Heart left ventricle (tissue), 16 donors: ENCODE measurements around the gene DOK5. TPM values are rescaled to one million over a fixed set of nuclear protein-coding genes. Genes with fewer than 3 reads are reported as not detected.

Experiments
- ATAC-seq, 4 donors: fragments of 200-7000 bp; cut with Tn5 transposase; one replicate each; pipeline ENCODE4 v1.9.1; 2020 to 2022; ENCODE audit warnings: moderate library complexity in 4 of 4, mild to moderate bottlenecking in 3 of 4, moderate number of reproducible peaks in 1 of 4
- DNase-seq, 5 donors: peaks; one replicate each; pipeline ENCODE4 v3.0.0-alpha.2; 2020
- H3K27ac ChIP-seq, 12 donors: fragments of 200-600 bp; sonication (generic) in 4 of 12; one replicate each; pipeline versions ENCODE4 v1.5.0 to v1.8.0; 2016 to 2022; ENCODE audit warnings: mild to moderate bottlenecking in 2 of 12
- H3K27me3 ChIP-seq, 9 donors: fragments of 200-600 bp; sonication (generic) in 2 of 9; one replicate each; pipeline versions ENCODE4 v1.5.1 to v1.8.0; 2016 to 2022; ENCODE audit warnings: mild to moderate bottlenecking in 3 of 9
- H3K36me3 ChIP-seq, 9 donors: fragments of 200-600 bp; sonication (generic) in 2 of 9; one replicate each; pipeline versions ENCODE4 v1.5.0 to v1.8.0; 2018 to 2022; ENCODE audit warnings: mild to moderate bottlenecking in 2 of 9
- H3K4me1 ChIP-seq, 12 donors: fragments of 200-600 bp; sonication (generic) in 4 of 12; one replicate each; pipeline versions ENCODE4 v1.5.0 to v1.8.0; 2016 to 2022; ENCODE audit warnings: mild to moderate bottlenecking in 3 of 12
- H3K4me3 ChIP-seq, 12 donors: fragments of 200-600 bp; sonication (generic) in 4 of 12; one replicate each; pipeline versions ENCODE4 v1.5.0 to v1.8.0; 2017 to 2022; ENCODE audit warnings: mild to moderate bottlenecking in 9 of 12, moderate library complexity in 4 of 12
- H3K9me3 ChIP-seq, 12 donors: fragments of 200-600 bp; sonication (generic) in 4 of 12; one replicate each; pipeline versions ENCODE4 v1.5.0 to v1.8.0; 2016 to 2022; ENCODE audit warnings: mild to moderate bottlenecking in 1 of 12
- CTCF ChIP-seq, 12 donors: fragments of 200-600 bp; sonication (generic) in 4 of 12; IDR thresholded peaks; one replicate each; pipeline versions ENCODE4 v1.5.0 to v1.8.0; 2018 to 2022; ENCODE audit warnings: antibody characterized with exemption in 12 of 12, mild to moderate bottlenecking in 5 of 12
- POLR2A ChIP-seq, 2 donors: fragments of 450-650 bp; IDR thresholded peaks; one replicate each; pipeline ENCODE4 v1.6.1; 2017; ENCODE audit warnings: antibody characterized with exemption in 2 of 2, mild to moderate bottlenecking in 2 of 2, moderate library complexity in 2 of 2
- WGBS, 4 donors: extraction: QIAGEN DNeasy Blood & Tissue Kit in 2 of 4; methylation state at CpG; one replicate each; pipeline versions ENCODE4 v1.1.5 to v1.1.7; 2013 to 2018; 5-methylcytosine and 5-hydroxymethylcytosine counted together
- intact Hi-C, 10 donors: fragments of 100-400 bp; cut with DNase I; formaldehyde crosslinking; loops; one replicate each; pipeline versions ENCODE4 v1.11.1 to v1.14.2; 2022
- polyA plus RNA-seq, 2 donors: library from polyadenylated mRNA; stranded (reverse); fragments of 200-250 nt; gene quantifications; one replicate each; pipeline ENCODE4 v1.2.3, GENCODE V29; 2013
- total RNA-seq, 9 donors: library from RNA; depleted of rRNA in 2 of 9; stranded (reverse); fragments of >200 nt in 2 of 9; fragmentation: NEBNext Ultra II Directional in 3 of 9; extraction: Animal tissue kit (Norgen Biotek cat#: 25700) in 3 of 9; gene quantifications; one replicate each; pipeline versions ENCODE4 v1.1.0 to v1.2.4, GENCODE V29; 2016 to 2023
- donor health status: ischemic (EF 13 %, LVEDD 7.1; RV severe dilation, severe dysfunction).
- donor health status: healthy with polysubstance abuse.
- donor health status: DM: no; HTN: yes; CAD: no.
- donor health status: DM: no; HTN: no; CAD: no.
- donor health status: ischemic (EF 25% LVEDD 6.9; RV normal size, moderate dysfunction).
- donor health status: ischemic (EF 25% LVEDD 5.7; RV mildly dilated, moderate dysfunction).
- donor health status: healthy.
- donor health status: DM: yes; HTN: yes; CAD: no.
- donor health status: ischemic (EF 35%, LVEDD 5.7; RV mildly dilated, moderate dysfunction).
- donor health status: nonischemic (EF 11% LVEDD 7.7; RV severe dilation, severe dysfunction).
- donor health status: DM: yes; HTN: yes; CAD: no.
- donor health status: PGD.
- donor health status: ischemic (EF 29% LVEDD 5.4; RV normal size, mild dysfunction).
- donor health status: nonischemic (EF 23%, LVEDD 6.1; RV moderate dilation, normal function).

DOK5 gene
- total and polyA plus RNA-seq, 11 donors, result 3.4 to 23.5 (median 6.4) TPM

GRCh38 chr20:54550776-54551396, 75.5 kb downstream of the DOK5 start:
- Histone ChIP-seq H3K4me1 (no peaks in the 10 kb centered on the region), H3K9me3 (peaks cover 0 to 6% (median 0%) of the 10 kb centered on the region in 12 donors), H3K27ac (no peak overlapping the region), H3K36me3 (peaks cover 0 to under 1% (median 0%) of the 10 kb centered on the region in 9 donors), H3K27me3 (no peaks in the 10 kb centered on the region), H3K4me3 (no peak overlapping the region)
- intact Hi-C loops, result no loop called here
- TF ChIP-seq CTCF (IDR thresholded peaks at IDR 0.05), result no peak
- no peak for TF ChIP-seq POLR2A (IDR thresholded peaks at IDR 0.05)
- WGBS, 4 donors, result 91 to 97% (median 93%) methylated on average over 5 of the region's 5 CpGs
- ATAC-seq (no peak), DNase-seq (no peak)

- intact Hi-C loops, result no loop called here
- Histone ChIP-seq H3K9me3 (no peaks in the 10 kb centered on the region), H3K27me3 (no peaks in the 10 kb centered on the region), H3K27ac (no peak overlapping the region), H3K36me3 (peaks cover 0 to 5% (median 0%) of the 10 kb centered on the region in 9 donors), H3K4me3 (no peak overlapping the region), H3K4me1 (peaks cover 0 to 8% (median 0%) of the 10 kb centered on the region in 12 donors)
- DNase-seq (no peak), ATAC-seq (no peak)
- TF ChIP-seq CTCF (IDR thresholded peaks at IDR 0.05), result no peak
- no peak for TF ChIP-seq POLR2A (IDR thresholded peaks at IDR 0.05)
Measured at GRCh38 chr20:54554006-54554405, 78.6 kb downstream of the DOK5 start.

- H3K4me1 ChIP-seq, result peaks cover 0 to 13% (median 0%) of the 10 kb centered on the region in 12 donors
- intact Hi-C loops, result no loop called here
- H3K27me3 ChIP-seq, result no peaks in the 10 kb centered on the region
- peaks cover 0 to 5% (median 0%) of the 10 kb centered on the region in 9 donors for H3K36me3 ChIP-seq
- no peak for DNase-seq
- no peaks in the 10 kb centered on the region for H3K9me3 ChIP-seq
- H3K4me3 ChIP-seq, result no peak overlapping the region
- no peak overlapping the region for H3K27ac ChIP-seq
- WGBS, 4 donors, result 70 to 82% (median 77%) methylated on average over 3 of the region's 3 CpGs
- TF ChIP-seq POLR2A (IDR thresholded peaks at IDR 0.05) (no peak), CTCF (IDR thresholded peaks at IDR 0.05) (no peak)
- no peak for ATAC-seq
Measured at GRCh38 chr20:54555150-54555549, 79.8 kb downstream of the DOK5 start.

GRCh38 chr20:54556406-54556805, 81.0 kb downstream of the DOK5 start:
- DNase-seq, result no peak
- WGBS, 4 donors, result 90 to 99% (median 93%) methylated on average over 2 of the region's 2 CpGs
- Histone ChIP-seq H3K9me3 (no peaks in the 10 kb centered on the region), H3K4me1 (peaks cover 0 to 17% (median 0%) of the 10 kb centered on the region in 12 donors), H3K36me3 (peaks cover 0 to 5% (median 0%) of the 10 kb centered on the region in 9 donors), H3K4me3 (no peak overlapping the region), H3K27ac (no peak overlapping the region), H3K27me3 (no peaks in the 10 kb centered on the region)
- no peak for ATAC-seq
- intact Hi-C loops, result no loop called here
- no peak for TF ChIP-seq POLR2A (IDR thresholded peaks at IDR 0.05)
- no peak for TF ChIP-seq CTCF (IDR thresholded peaks at IDR 0.05)
